Measurements from ENCODE around the gene EIF5.

Gene EIF5
- total RNA-seq: 940 to 1,524 (median 1,270) reads per million in 4 donors

- DNase-seq: peak; percentile 98 to 99 (median 99)
Measured at GRCh38 chr14:103333754-103334643, at the start of gene EIF5. Gene EIF5, plus strand, starts transcription at chr14:103334237. Its CDS starts 1,624 bp downstream, at chr14:103335861.

- no peak for DNase-seq
Measured at GRCh38 chr14:103284574-103285467, 49.2 kb upstream of the EIF5 start.

- DNase-seq: no peak
Measured at GRCh38 chr14:103286460-103286859, 47.6 kb upstream of the EIF5 start.

- DNase-seq: no peak
Measured at GRCh38 chr14:103286968-103287850, 46.8 kb upstream of the EIF5 start.

- DNase-seq: no peak
Measured at GRCh38 chr14:103288076-103288766, 45.8 kb upstream of the EIF5 start.

GRCh38 chr14:103290056-103290455 lies 44.0 kb upstream of the EIF5 start:
- DNase-seq: no peak

- no peak for DNase-seq
Measured at GRCh38 chr14:103290494-103290893, 43.5 kb upstream of the EIF5 start.

- no peak for DNase-seq
Measured at GRCh38 chr14:103290961-103291360, 43.1 kb upstream of the EIF5 start.

GRCh38 chr14:103292426-103293374 lies 41.3 kb upstream of the EIF5 start:
- peak; percentile 26 to 64 (median 54) for DNase-seq

GRCh38 chr14:103293465-103293864 lies 40.6 kb upstream of the EIF5 start:
- DNase-seq: no peak

- no peak for DNase-seq
Measured at GRCh38 chr14:103294091-103294490, 39.9 kb upstream of the EIF5 start.

GRCh38 chr14:103296007-103296406 lies 38.0 kb upstream of the EIF5 start:
- no peak for DNase-seq

- DNase-seq: no peak
Measured at GRCh38 chr14:103296987-103297386, 37.0 kb upstream of the EIF5 start.

- no peak for DNase-seq
Measured at GRCh38 chr14:103298620-103299019, 35.4 kb upstream of the EIF5 start.

GRCh38 chr14:103301512-103302354 lies 32.3 kb upstream of the EIF5 start:
- DNase-seq: no peak

GRCh38 chr14:103302966-103303365 lies 31.1 kb upstream of the EIF5 start:
- DNase-seq: peak in 1 of 5 donors; percentile 34

- DNase-seq: no peak
Measured at GRCh38 chr14:103304706-103305105, 29.3 kb upstream of the EIF5 start.

GRCh38 chr14:103308717-103309616 lies 25.1 kb upstream of the EIF5 start:
- DNase-seq: no peak
